ENCODE measurements around the gene DPCD. TPM values are rescaled to one million over a fixed set of nuclear protein-coding genes. Genes with fewer than 3 reads are reported as not detected.

DPCD gene
- total and polyA plus RNA-seq, 2 of the 8 experiments (the other 6 are each of a cell fraction or from before 2014, with no cell fraction given) = 21.2 to 31.4 TPM

- Histone ChIP-seq H3K79me1 (ENCODE audit: low read depth, low read length) (no peaks in the 10 kb centered on the region), H3K4me3 (ENCODE audit: extremely low read depth in 1 of 4, insufficient read depth in 2 of 4, low read depth in 3 of 4, low read length in 4 of 4) (no peak overlapping the region), H3K18ac (ENCODE audit: extremely low read depth, low read length) (no peak overlapping the region), H2AFZ (ENCODE audit: low read length) (no peak overlapping the region), H2BK12ac (ENCODE audit: low read depth, low read length) (no peak overlapping the region), H2BK15ac (ENCODE audit: low read length) (no peak overlapping the region), H3K36me3 (ENCODE audit: control insufficient read depth in 2 of 4, insufficient read depth in 4 of 4, low read length in 3 of 4) (no peaks in the 10 kb centered on the region), H3K27ac (ENCODE audit: low read depth, low read length) (no peak overlapping the region), H3K9me3 (ENCODE audit: insufficient read depth in 2 of 2, low read depth in 1 of 2, low read length in 1 of 2) (no peaks in the 10 kb centered on the region), H2AK5ac (ENCODE audit: low read depth, low read length) (no peak overlapping the region), H4K8ac (ENCODE audit: extremely low read depth, insufficient read depth, low read length) (no peak overlapping the region), H3K9ac (replicated peaks in 1 of 4; ENCODE audit: extremely low read depth in 1 of 4, low read depth in 3 of 4, low read length in 3 of 4) (no peak overlapping the region), H2BK20ac (ENCODE audit: low read length) (no peak overlapping the region), H3K23me2 (ENCODE audit: low read depth, low read length) (no peaks in the 10 kb centered on the region; the same call in 1 of the 2 replicates), H4K91ac (replicated peaks; ENCODE audit: insufficient read length, low read length) (no peak overlapping the region), H3K4me1 (replicated peaks in 1 of 4; ENCODE audit: control insufficient read depth in 3 of 4, insufficient read depth in 4 of 4, low read length in 3 of 4) (peaks cover 0 to 6% (median 3%) of the 10 kb centered on the region in 4 experiments; a peak in 4 of 7 replicates), H2BK5ac (ENCODE audit: low read depth, low read length) (no peak overlapping the region), H2BK120ac (replicated peaks; ENCODE audit: low read depth, low read length) (no peak overlapping the region), H3K27me3 (replicated peaks in 1 of 4; ENCODE audit: control insufficient read depth in 3 of 4, extremely low read depth in 1 of 4, insufficient read depth in 3 of 4, low read length in 3 of 4) (peaks cover 2 to 23% (median 20%) of the 10 kb centered on the region in 4 experiments), H3K56ac (replicated peaks; ENCODE audit: insufficient read length, low read depth, low read length) (no peak overlapping the region), H3K23ac (ENCODE audit: insufficient read length) (no peak overlapping the region), H3K4me2 (ENCODE audit: insufficient read depth in 1 of 2, low read depth in 2 of 2, low read length in 2 of 2) (no peak overlapping the region), H4K5ac (ENCODE audit: insufficient read length, low read depth, low read length) (no peak overlapping the region), H3K79me2 (ENCODE audit: control insufficient read depth in 1 of 2, insufficient read depth in 2 of 2, low read length in 2 of 2) (no peaks in the 10 kb centered on the region), H3K14ac (ENCODE audit: insufficient read length) (no peak overlapping the region), H3K4ac (replicated peaks; ENCODE audit: insufficient read length, low read depth, low read length) (no peak overlapping the region), H4K20me1 (replicated peaks in 1 of 2; ENCODE audit: control insufficient read depth in 1 of 2, insufficient read depth in 2 of 2, low read length in 2 of 2) (peaks cover 0 to 4% of the 10 kb centered on the region in 2 experiments)
- WGBS, 2 experiments (ENCODE audit: extremely low coverage in 1 of 2, insufficient coverage in 1 of 2, insufficient read length in 1 of 2, insufficient replicate concordance in 2 of 2, low coverage in 1 of 2, low lambda C conversion rate in 2 of 2, missing lambda C conversion rate in 1 of 2) = 75% methylated on average over 3 of the region's 3 CpGs; no CpG with 5 or more reads in 1 of the 2 experiments
- ChIA-PET CTCF (ENCODE audit: partially characterized antibody) (interaction anchor here (0.6 to 7.5 kb wide), 8 partner anchors 21 to 401 kb away, joined by 3 to 38 read pairs (median 6); no protein-coding TSS in a partner anchor), POLR2A (ENCODE audit: partially characterized antibody) (interaction anchor here (2.8 kb wide), 1 partner anchor 10 kb away, joined by 9 read pairs; no protein-coding TSS in a partner anchor)
- FAIRE-seq (no peak), DNase-seq (ENCODE audit: low read depth in 1 of 2, low spot score in 2 of 2) (no peak)
These were observed 25.1 kb upstream of the DPCD start for GRCh38 chr10:101563007-101563406.

All from H1 (cell line).